ENCODE measurements around the gene EVC.

Gene EVC

DNA sequence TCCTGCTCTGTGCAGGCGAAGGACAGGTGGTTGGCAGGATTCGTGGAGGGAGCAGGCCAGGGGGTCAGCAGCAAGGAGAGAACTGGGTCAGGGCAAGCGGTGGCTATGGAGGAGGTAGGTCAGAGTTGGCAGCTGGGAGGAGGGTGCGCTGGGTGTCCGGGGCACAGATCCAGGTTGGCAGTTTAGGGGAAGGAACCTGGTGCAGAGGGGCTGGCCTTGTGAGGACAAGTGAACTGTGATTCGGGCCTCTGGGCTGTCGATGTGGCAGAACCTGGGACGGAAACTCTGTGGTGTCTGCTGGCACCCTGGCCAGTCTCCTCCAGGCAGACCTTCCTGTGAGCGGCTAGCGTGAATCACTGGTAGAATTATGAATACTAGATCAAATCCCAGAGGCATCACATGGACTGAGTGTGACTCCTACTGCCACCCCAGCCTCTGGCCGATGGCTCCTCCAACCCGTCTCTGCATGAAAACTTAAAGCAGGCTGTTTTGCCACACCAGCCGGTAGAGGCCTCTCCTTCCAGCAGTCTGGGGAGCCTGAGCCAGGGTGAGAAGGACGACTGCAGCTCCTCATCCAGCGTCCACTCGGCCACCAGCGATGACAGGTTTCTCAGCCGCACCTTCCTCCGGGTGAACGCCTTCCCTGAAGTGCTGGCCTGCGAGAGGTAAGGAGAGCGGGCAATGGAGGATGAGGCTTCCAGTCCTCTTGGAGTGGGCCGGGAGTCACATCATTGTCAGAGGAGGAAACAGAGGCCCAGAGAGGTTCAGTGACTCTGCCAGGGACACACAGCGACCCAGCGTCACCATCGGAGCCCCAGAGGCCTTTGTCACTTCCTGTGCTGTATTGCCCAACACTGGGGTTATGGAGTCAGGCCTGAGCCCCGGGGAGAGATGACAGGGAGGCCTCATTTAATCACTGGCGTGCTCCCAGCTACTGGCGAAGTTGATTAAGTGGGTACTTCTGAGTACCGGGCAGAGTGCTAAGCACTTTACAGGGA, 20.3 kb downstream of the EVC start:
- TF ChIP-seq, protein P1, sequence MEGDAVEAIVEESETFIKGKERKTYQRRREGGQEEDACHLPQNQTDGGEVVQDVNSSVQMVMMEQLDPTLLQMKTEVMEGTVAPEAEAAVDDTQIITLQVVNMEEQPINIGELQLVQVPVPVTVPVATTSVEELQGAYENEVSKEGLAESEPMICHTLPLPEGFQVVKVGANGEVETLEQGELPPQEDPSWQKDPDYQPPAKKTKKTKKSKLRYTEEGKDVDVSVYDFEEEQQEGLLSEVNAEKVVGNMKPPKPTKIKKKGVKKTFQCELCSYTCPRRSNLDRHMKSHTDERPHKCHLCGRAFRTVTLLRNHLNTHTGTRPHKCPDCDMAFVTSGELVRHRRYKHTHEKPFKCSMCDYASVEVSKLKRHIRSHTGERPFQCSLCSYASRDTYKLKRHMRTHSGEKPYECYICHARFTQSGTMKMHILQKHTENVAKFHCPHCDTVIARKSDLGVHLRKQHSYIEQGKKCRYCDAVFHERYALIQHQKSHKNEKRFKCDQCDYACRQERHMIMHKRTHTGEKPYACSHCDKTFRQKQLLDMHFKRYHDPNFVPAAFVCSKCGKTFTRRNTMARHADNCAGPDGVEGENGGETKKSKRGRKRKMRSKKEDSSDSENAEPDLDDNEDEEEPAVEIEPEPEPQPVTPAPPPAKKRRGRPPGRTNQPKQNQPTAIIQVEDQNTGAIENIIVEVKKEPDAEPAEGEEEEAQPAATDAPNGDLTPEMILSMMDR (IDR thresholded peaks at IDR 0.05; ENCODE audit: extremely low read depth, missing control alignments), result no peak
- no peak for DNase-seq (ENCODE audit: low spot score)

DNA sequence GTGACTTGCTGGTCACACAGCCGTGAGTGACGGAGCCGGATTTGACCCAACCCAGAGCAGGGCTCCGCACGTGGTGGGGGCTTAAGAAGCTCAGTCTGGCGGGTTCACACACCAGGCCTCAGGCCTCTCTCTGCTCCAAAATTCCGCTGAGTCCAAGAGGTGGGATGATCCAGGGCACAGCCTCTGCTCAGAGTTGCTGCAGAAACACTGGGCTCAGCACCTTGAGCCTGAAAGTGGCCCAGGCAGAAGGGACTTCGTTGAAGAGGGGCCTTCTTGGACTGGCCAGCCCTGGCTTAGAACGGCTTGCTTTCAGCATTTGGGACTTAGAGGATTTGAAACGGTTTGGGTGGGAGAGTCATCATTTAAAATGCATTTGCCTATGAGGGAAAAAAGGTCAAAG, 21.2 kb downstream of the EVC start:
- TF ChIP-seq, protein P1 (IDR thresholded peaks at IDR 0.05; ENCODE audit: extremely low read depth, missing control alignments), result no peak
- DNase-seq (ENCODE audit: low spot score), result no peak

DNA sequence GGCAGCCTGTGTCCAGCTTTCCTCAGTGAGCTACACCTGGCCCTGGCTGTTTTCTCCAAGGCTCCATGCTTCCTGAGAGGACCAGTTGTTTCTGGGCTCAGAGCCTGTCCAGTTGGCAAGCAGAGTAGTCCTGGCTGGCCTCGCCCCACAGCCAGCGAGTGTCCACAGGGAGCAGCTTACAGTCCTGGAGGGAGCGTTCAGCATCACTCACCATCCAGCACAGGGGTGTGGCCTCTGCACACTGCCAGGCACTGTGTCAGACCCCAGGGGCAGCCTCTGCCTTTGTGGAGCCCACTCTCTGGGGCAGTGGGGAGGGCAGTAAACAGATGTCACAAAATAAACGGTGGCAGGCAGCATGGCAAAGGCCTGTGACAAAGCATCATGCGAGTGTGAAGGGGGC, 23.9 kb downstream of the EVC start:
- no peak for DNase-seq (ENCODE audit: low spot score)
- TF ChIP-seq, protein P1 (IDR thresholded peaks at IDR 0.05; ENCODE audit: extremely low read depth, missing control alignments), result no peak

DNA sequence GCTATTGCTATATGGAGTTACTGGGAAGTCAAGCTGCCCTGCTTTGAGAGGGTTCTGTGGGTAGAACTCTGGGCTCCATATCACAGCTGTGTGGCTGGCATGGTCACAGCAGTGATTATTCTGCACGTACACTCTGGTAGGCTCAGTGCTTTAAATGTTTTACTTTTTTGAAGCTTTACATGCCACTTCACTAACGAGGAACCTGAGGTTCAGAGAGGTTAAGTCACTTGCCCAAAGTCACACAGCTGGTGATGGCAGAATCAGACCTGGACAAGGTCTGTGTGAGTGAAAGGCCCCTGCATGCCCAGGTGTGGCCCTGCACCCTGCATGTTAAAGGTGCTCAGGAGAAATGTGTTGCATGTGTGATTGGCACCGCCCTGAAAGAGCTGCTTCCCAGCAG, 24.5 kb downstream of the EVC start:
- TF ChIP-seq, protein P1 (IDR thresholded peaks at IDR 0.05; ENCODE audit: extremely low read depth, missing control alignments), result no peak
- DNase-seq (ENCODE audit: low spot score), result no peak

DNA sequence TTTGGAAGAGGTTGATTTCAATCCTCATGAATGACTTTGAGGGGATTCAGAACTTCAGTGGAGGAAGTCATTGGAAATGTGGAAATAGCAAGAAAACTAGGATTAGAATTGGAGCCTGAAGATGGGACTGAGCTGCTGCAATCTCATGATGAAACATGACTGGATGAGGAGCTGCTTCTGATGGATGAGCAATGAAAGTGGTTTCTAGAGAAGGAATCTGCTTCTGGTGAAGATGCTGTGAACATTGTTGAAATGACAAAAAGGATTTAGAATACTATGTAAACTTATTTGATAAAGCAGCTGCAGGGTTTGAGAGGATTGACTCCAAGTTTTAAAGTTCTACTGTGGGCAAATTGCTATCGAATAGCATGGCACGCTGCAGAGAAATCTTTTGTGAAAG, 27.1 kb downstream of the EVC start:
- DNase-seq (ENCODE audit: low spot score), result no peak
- TF ChIP-seq, protein P1 (IDR thresholded peaks at IDR 0.05; ENCODE audit: extremely low read depth, missing control alignments), result no peak

DNA sequence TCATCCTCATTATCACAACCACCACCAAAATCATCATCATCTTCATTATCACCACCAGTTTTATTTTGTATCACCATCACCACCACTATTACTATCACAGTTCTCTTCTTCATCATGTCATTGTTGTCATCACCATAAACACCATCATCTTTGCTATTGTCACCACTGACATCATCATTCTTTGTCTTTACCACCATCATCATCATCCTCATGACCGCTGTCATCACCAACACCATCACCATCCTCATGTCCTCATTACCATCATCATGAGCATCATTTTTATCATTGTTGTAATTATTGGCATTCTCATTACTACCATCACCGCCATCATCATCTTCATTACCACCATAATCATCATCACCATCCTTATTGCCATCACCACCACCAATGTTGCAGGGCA, 31.4 kb downstream of the EVC start:
- TF ChIP-seq, protein P1 (IDR thresholded peaks at IDR 0.05; ENCODE audit: extremely low read depth, missing control alignments), result no peak
- DNase-seq (ENCODE audit: low spot score), result no peak

DNA sequence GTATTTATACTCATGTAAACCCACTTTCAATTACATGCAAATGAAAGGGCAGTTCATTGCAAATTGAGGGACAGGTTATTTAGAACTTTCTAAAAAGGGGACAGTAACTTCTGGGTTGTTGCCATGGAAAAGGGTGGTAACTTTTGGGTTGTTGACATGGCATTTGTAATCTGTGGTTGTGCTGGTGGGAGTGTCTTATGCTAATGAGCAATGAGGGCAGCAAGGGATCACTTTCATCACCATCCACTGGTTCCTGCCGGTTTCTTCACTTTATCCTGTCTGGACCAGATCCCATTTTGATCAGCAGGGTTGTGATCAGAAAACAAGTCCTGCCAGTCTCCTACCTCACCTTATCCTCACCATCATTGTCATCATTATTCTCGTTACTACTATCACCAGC, 32.0 kb downstream of the EVC start:
- DNase-seq (ENCODE audit: low spot score), result no peak
- TF ChIP-seq, protein P1 (IDR thresholded peaks at IDR 0.05; ENCODE audit: extremely low read depth, missing control alignments), result no peak

All from GM20000 (cell line).